WTC11 (cell line): ENCODE results near the gene BLOC1S3.

Source experiments
- JAZF1 ChIP-seq: fragments of 250-450 bp; sonication (Bioruptor Pico); IDR thresholded peaks from 2 replicates; pipeline ENCODE4 v1.9.0; 2021; ENCODE audit warnings: moderate library complexity, mild to moderate bottlenecking, inconsistent platforms
- JUN ChIP-seq: sonication (generic); formaldehyde crosslinking; IDR thresholded peaks from 2 replicates; pipeline ENCODE4 v1.8.0; 2023; ENCODE audit warnings: mild to moderate bottlenecking, missing genetic modification reagents
- MLX ChIP-seq: sonication (generic); formaldehyde crosslinking; IDR thresholded peaks from 2 replicates; pipeline ENCODE4 v1.8.1; 2023; ENCODE audit warnings: mild to moderate bottlenecking, missing genetic modification reagents, moderate library complexity
- SP1 ChIP-seq: sonication (generic); formaldehyde crosslinking; conservative IDR thresholded peaks from 2 replicates; pipeline ENCODE4 v1.8.1; 2022; ENCODE audit warnings: missing genetic modification reagents
- USF2 ChIP-seq: sonication (generic); formaldehyde crosslinking; IDR thresholded peaks from 2 replicates; pipeline ENCODE4 v1.8.1; 2023; ENCODE audit warnings: mild to moderate bottlenecking, missing genetic modification reagents, moderate library complexity
- ZNF121 ChIP-seq: sonication (generic); formaldehyde crosslinking; IDR thresholded peaks from 2 replicates; pipeline ENCODE4 v1.8.0; 2023; ENCODE audit warnings: missing genetic modification reagents

- no peak for TF ChIP-seq MLX (CRISPR knock-in tag)
- TF ChIP-seq ZNF121 (CRISPR knock-in tag): no peak
- TF ChIP-seq USF2 (CRISPR knock-in tag): no peak
- TF ChIP-seq JAZF1 (CRISPR knock-in tag): no peak
- no peak for TF ChIP-seq SP1
- TF ChIP-seq JUN: no peak
These were observed 27.2 kb downstream of the BLOC1S3 start for GRCh38 chr19:45205810-45206209.
